GM21528 (cell line): Measurements from ENCODE around the gene DBH.
"Not testable (repeated sequence)": the region's sequence is repeated elsewhere in the genome, so short reads cannot be mapped to it uniquely, and the experiment has no call there.

Source experiments
- ATAC-seq: cut with Tn5 transposase; IDR thresholded peaks from one replicate; pipeline ENCODE4 v1.9.1; 2021; ENCODE audit warnings: mild to moderate bottlenecking, moderate library complexity; ENCODE audit not compliant: unreplicated experiment, low FRiP score

Gene DBH

GRCh38 chr9:133658442-133659431, 22.6 kb downstream of the DBH start:
- ATAC-seq = no peak

- ATAC-seq = no peak
Observed at GRCh38 chr9:133659516-133659915, 23.4 kb downstream of the DBH start.

GRCh38 chr9:133661846-133662540, 25.8 kb downstream of the DBH start:
- ATAC-seq = no peak

- ATAC-seq = no peak
Observed at GRCh38 chr9:133664173-133665050, 28.2 kb downstream of the DBH start.

- no peak for ATAC-seq
Observed at GRCh38 chr9:133665096-133665495, 28.9 kb downstream of the DBH start.

- ATAC-seq = no peak
Observed at GRCh38 chr9:133665535-133665934, 29.4 kb downstream of the DBH start.

GRCh38 chr9:133666387-133666786, 30.2 kb downstream of the DBH start:
- ATAC-seq = no peak

GRCh38 chr9:133666845-133667244, 30.7 kb downstream of the DBH start:
- ATAC-seq = no peak

- ATAC-seq = no peak
Observed at GRCh38 chr9:133667759-133668450, 31.7 kb downstream of the DBH start.

GRCh38 chr9:133669182-133669801, 33.1 kb downstream of the DBH start:
- no peak for ATAC-seq

GRCh38 chr9:133670466-133670865, 34.3 kb downstream of the DBH start:
- no peak for ATAC-seq

GRCh38 chr9:133671371-133671770, 35.2 kb downstream of the DBH start:
- ATAC-seq = no peak

- ATAC-seq = no peak
Observed at GRCh38 chr9:133672503-133673257, 36.5 kb downstream of the DBH start.

GRCh38 chr9:133673258-133673655, 37.1 kb downstream of the DBH start:
- ATAC-seq = no peak

- no peak for ATAC-seq
Observed at GRCh38 chr9:133674091-133674490, 37.9 kb downstream of the DBH start.

GRCh38 chr9:133675796-133676195, 39.6 kb downstream of the DBH start:
- ATAC-seq = not testable (repeated sequence)

- ATAC-seq = no peak
Observed at GRCh38 chr9:133676450-133676849, 40.3 kb downstream of the DBH start.

- ATAC-seq = no peak
Observed at GRCh38 chr9:133677126-133678010, 41.2 kb downstream of the DBH start.
